SK-N-MC (cell line): Measurements from ENCODE around the gene ST6GAL1.

Source experiments
- DNase-seq: peaks from one replicate; pipeline ENCODE4 v3.0.0-alpha.2; 2011; ENCODE audit warnings: low read depth, low spot score
- H3K27ac ChIP-seq: fragments of 200-600 bp; sonication (generic); 2 replicates; pipeline ENCODE4 v1.5.1; 2016; ENCODE audit warnings: mixed run types
- H3K36me3 ChIP-seq: fragments of 200-600 bp; sonication (generic); 2 replicates; pipeline ENCODE4 v1.6.1; 2017; ENCODE audit warnings: antibody characterized with exemption, low read length, mixed read lengths; ENCODE audit not compliant: insufficient read depth
- H3K4me3 ChIP-seq: fragments of 200-600 bp; sonication (generic); 2 replicates; pipeline ENCODE4 v1.5.1; 2016
- H3K9ac ChIP-seq: fragments of 200-600 bp; sonication (generic); 2 replicates; pipeline ENCODE4 v1.8.0; 2017; ENCODE audit warnings: mixed run types, mixed read lengths; ENCODE audit not compliant: insufficient read length
- H3K9me3 ChIP-seq: fragments of 200-600 bp; sonication (generic); 2 replicates; pipeline ENCODE4 v1.6.1; 2017; ENCODE audit warnings: low read depth, mild to moderate bottlenecking, antibody characterized with exemption, low read length, moderate library complexity, mixed read lengths
- EZH2 ChIP-seq: fragments of 200-600 bp; sonication (generic); IDR thresholded peaks from one replicate; pipeline ENCODE4 v1.6.1; 2017; ENCODE audit warnings: antibody characterized with exemption
- FOXP2 ChIP-seq: optimal IDR thresholded peaks from 2 replicates; pipeline ENCODE3; 2011; ENCODE audit warnings: mild to moderate bottlenecking, moderate library complexity; ENCODE audit not compliant: insufficient read depth; ENCODE audit errors: extremely low read length, control extremely low read depth
- POLR2AphosphoS5 ChIP-seq: IDR thresholded peaks from 2 replicates; pipeline ENCODE4 v1.6.1; 2012; ENCODE audit warnings: mild to moderate bottlenecking, low read depth, low read length, borderline replicate concordance

The ST6GAL1 gene

DNA sequence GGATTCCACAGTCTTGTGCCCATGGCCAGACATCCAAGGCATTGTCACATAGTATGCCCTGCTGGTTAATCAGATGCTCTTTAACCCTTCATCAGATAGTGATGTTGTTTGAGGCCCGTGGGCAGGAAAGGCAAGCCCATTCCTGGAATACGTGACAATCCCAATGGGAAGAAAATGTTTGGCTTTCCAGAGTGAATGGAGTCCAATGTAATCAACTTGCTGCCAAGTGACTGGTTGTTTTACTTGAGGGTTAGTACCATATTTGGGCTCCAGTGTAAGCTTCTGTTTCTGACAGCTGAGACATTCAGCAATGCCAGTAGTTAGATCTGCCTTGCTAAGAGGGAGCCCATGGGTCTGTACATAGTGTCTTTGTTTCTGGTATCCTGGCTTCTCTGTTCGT lies 177.7 kb downstream of the ST6GAL1 start:
- Histone ChIP-seq H3K27ac (no peak overlapping the region), H3K9ac (no peak overlapping the region), H3K4me3 (no peak overlapping the region), H3K9me3 (no peaks in the 10 kb centered on the region), H3K36me3 (no peaks in the 10 kb centered on the region)
- DNase-seq = no peak
- TF ChIP-seq EZH2 = no peak
- no peak for TF ChIP-seq POLR2AphosphoS5

DNA sequence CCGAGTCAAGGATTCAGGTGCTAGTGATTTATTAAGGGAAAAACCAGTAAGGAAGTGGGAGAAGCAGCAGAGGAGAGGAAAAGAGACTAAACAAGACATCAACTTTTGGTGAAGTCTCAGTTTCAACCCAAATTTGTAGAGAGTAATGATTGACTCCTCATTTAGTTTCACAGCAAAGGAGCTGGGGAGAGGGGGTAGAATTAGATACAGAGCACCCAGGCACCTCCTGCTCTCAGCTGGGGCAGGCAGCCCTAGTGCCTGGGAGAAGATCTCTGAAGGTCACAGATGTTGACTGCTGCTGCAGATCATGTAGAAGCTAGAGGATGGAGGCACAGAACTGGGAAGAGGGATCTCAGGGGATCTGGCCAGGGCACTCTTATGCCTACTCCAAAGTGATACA lies 179.8 kb downstream of the ST6GAL1 start:
- Histone ChIP-seq H3K27ac (no peak overlapping the region), H3K4me3 (no peak overlapping the region), H3K9ac (no peak overlapping the region), H3K36me3 (no peaks in the 10 kb centered on the region), H3K9me3 (no peaks in the 10 kb centered on the region)
- DNase-seq = no peak
- TF ChIP-seq EZH2 (no peak), POLR2AphosphoS5 (no peak), FOXP2 (no peak)

DNA sequence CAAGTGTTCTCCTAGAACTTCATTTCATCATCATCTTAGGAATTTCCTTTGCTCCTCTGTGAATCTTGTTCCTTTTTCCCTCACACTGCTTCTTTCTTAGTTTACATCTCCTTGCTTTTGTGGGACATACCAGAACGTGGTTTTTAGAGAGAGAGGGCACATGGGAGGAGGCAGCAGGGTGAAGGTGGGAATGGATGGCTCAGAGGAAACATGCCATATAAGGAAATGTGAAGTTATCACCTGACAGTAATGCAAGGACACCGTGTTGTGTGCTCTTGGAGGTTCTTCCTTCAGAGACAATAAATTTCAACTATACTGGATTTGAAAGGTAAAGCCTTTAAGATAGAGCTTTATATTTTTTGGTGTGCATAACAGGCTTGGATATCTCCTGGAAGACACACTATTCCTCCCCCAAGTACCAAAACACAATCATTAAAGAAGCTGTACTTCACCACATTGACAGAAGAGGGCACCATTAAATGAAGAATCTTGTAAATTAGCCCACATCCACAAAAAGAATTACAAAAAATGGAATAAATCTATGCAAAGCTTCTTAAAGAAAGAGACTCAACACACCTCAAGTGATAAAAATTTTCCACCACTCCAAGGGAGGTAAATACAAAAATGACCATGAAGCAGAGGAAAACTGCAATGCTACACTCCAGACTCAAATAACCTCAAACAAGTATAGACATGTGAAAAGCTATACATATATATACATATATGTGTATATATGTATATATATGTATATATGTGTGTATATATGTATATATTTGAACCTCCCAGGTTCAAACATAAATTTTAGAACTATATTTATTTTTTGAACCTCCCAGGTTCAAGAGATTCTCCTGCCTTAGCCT lies 182.8 kb downstream of the ST6GAL1 start:
- H3K27ac ChIP-seq = no peak overlapping the region
- no peaks in the 10 kb centered on the region for H3K9me3 ChIP-seq
- no peak overlapping the region for H3K9ac ChIP-seq
- peak; percentile 14 for DNase-seq
- TF ChIP-seq FOXP2 = no peak
- TF ChIP-seq EZH2 = no peak
- TF ChIP-seq POLR2AphosphoS5 = no peak
- H3K36me3 ChIP-seq = no peaks in the 10 kb centered on the region
- no peak overlapping the region for H3K4me3 ChIP-seq

DNA sequence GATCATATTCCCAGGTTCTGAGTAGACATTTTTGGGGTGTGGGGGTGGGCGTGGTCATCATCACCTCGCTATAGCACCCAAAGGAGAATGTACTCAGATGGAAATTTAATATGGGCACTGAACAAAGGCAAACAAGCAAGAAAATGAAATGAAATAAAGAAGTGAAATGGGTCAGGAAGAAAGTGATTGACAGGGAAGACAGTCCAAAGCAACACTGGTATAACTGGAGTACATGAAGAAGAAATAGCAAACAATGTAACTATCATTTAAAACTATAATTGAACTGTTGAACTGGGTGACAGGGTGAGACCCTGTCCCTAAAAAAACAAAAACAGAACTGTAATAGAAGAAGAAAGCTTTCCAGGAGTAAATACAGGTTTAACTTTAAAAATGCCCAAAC lies 184.2 kb downstream of the ST6GAL1 start:
- Histone ChIP-seq H3K36me3 (no peaks in the 10 kb centered on the region), H3K9ac (no peak overlapping the region), H3K9me3 (no peaks in the 10 kb centered on the region), H3K27ac (no peak overlapping the region), H3K4me3 (no peak overlapping the region)
- DNase-seq = no peak
- TF ChIP-seq POLR2AphosphoS5 = no peak
- TF ChIP-seq FOXP2 = no peak
- no peak for TF ChIP-seq EZH2

DNA sequence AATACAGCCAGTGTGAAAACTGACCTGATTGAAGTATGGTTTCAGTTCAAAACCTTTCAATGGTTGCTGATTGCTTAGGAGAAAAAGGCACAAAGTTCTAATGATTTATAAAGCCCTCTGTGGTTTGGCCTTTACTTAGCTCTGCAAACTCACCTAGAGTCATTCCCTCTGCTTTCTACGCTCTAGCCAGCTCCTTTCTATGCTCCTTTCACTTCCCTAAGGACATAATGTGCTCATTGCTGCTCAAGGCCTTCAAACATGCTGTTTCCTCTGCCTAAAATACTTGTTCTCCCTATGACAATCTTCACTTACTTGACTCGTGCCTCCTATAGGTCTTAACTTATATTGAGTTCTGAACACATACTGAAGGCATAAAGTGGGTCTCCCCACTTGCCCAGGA lies 190.0 kb downstream of the ST6GAL1 start:
- Histone ChIP-seq H3K9ac (no peak overlapping the region), H3K27ac (no peak overlapping the region), H3K9me3 (no peaks in the 10 kb centered on the region), H3K4me3 (no peak overlapping the region), H3K36me3 (peaks cover 12% of the 10 kb centered on the region)
- no peak for DNase-seq
- TF ChIP-seq FOXP2 (no peak), EZH2 (no peak), POLR2AphosphoS5 (no peak)

DNA sequence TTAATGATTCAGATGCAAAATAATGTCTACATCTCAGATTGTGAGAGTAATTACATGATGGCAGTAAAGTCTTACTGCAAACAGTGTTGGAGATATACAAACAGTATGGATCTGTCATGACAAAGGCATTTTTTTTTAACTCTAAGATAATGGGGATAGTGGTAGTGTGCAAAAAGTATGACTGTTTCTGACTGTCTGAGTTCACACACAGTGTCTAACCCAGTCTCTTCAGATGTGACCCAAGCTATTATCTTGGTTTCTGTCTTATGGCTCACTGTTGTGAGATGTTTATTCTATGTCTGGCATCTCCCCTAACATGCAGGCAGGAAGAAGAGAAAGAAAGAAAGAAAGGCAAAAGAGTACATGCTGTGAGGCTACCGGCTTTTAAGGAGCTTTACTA lies 191.9 kb downstream of the ST6GAL1 start:
- DNase-seq = no peak
- TF ChIP-seq FOXP2 = no peak
- TF ChIP-seq POLR2AphosphoS5 = no peak
- TF ChIP-seq EZH2 = no peak
- Histone ChIP-seq H3K36me3 (peaks cover 13% of the 10 kb centered on the region), H3K9ac (no peak overlapping the region), H3K4me3 (no peak overlapping the region), H3K9me3 (no peaks in the 10 kb centered on the region), H3K27ac (no peak overlapping the region)

DNA sequence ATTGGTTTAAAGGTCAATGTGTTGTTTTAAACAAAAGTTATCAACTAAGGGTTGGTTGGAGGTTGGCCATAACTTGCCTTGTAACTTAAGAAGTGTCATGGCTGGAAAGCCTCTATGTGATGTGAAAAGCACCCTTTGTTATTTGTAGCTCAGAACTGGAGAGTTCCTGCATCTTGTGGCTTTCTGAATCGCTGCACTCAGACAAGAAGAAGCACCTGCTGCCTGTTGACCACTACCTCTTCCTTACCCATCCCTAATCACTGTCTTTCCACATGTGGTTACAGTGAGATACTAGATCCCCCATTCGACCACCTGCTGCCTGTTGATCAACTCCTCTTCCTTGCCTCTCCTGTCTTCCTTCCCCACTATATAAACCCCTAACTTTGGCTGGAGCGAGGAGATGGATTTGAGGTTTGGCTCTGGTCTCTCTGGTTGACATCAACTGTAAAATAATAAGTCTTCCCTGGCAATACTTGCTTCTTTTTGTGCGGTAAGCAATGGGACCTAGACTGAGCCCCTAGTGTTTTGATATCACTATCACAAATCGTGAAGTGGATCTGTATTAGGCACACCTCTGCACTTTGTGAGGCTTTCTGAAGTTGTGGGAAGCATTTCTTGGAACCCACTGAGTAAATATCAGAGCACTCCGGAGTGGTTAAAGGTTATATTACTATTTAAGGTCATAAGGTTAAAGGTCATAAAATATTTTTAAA lies 195.1 kb downstream of the ST6GAL1 start:
- no peak for TF ChIP-seq FOXP2
- TF ChIP-seq EZH2 = no peak
- TF ChIP-seq POLR2AphosphoS5 = no peak
- DNase-seq = no peak
- Histone ChIP-seq H3K27ac (no peak overlapping the region), H3K9me3 (no peaks in the 10 kb centered on the region), H3K4me3 (no peak overlapping the region), H3K9ac (no peak overlapping the region), H3K36me3 (peaks cover 26% of the 10 kb centered on the region)
